ENCODE measurements around the gene CAPN5.
A peak's percentile ranks its signal among the peaks of the same experiment; 100 is the strongest.

CAPN5 gene

GRCh38 chr11:77121876-77122575, 55.3 kb downstream of the CAPN5 start:
- DNase-seq = no peak

- no peak for DNase-seq
Observed at GRCh38 chr11:77122576-77123212, 55.9 kb downstream of the CAPN5 start.

- no peak for DNase-seq
Observed at GRCh38 chr11:77123591-77123990, 56.8 kb downstream of the CAPN5 start.

GRCh38 chr11:77124041-77124440, 57.3 kb downstream of the CAPN5 start:
- DNase-seq = no peak

- no peak for DNase-seq
Observed at GRCh38 chr11:77124488-77124887, 57.7 kb downstream of the CAPN5 start.

GRCh38 chr11:77125191-77125590, 58.4 kb downstream of the CAPN5 start:
- DNase-seq = no peak

GRCh38 chr11:77125695-77126094, 58.9 kb downstream of the CAPN5 start:
- DNase-seq = no peak

- DNase-seq = no peak
Observed at GRCh38 chr11:77126156-77126775, 59.5 kb downstream of the CAPN5 start.

GRCh38 chr11:77126861-77127234, 60.1 kb downstream of the CAPN5 start:
- no peak for DNase-seq

- DNase-seq = peak; percentile 54
Observed at GRCh38 chr11:77127235-77127911, 60.6 kb downstream of the CAPN5 start.

GRCh38 chr11:77127920-77128691, 61.3 kb downstream of the CAPN5 start, which contains the start of gene MYO7A:
Gene MYO7A, plus strand, starts transcription at chr11:77128246. Its CDS starts 2,389 bp downstream, at chr11:77130635.
- DNase-seq = no peak

GRCh38 chr11:77129069-77129841, 62.5 kb downstream of the CAPN5 start:
- DNase-seq = no peak

- no peak for DNase-seq
Observed at GRCh38 chr11:77129842-77130756, 63.3 kb downstream of the CAPN5 start.

GRCh38 chr11:77130763-77131513, 64.2 kb downstream of the CAPN5 start:
- DNase-seq = no peak

- DNase-seq = no peak
Observed at GRCh38 chr11:77131560-77131959, 64.8 kb downstream of the CAPN5 start.

- no peak for DNase-seq
Observed at GRCh38 chr11:77135069-77135468, 68.3 kb downstream of the CAPN5 start.

- no peak for DNase-seq
Observed at GRCh38 chr11:77136074-77136473, 69.3 kb downstream of the CAPN5 start.

GRCh38 chr11:77136784-77137420, 70.1 kb downstream of the CAPN5 start:
- no peak for DNase-seq

- DNase-seq = no peak
Observed at GRCh38 chr11:77137421-77137820, 70.7 kb downstream of the CAPN5 start.
